Middle frontal gyrus (tissue), 1 donor: ENCODE measurements around the gene P2RY1.
"Not testable (repeated sequence)": the region's sequence is repeated elsewhere in the genome, so short reads cannot be mapped to it uniquely, and the experiment has no call there.

Source experiments
- DNase-seq: peaks from one replicate; pipeline ENCODE4 v3.0.0-alpha.2; 2015; ENCODE audit warnings: low spot score; ENCODE audit errors: extremely low spot score

The P2RY1 gene

GRCh38 chr3:152836269-152836668, 1.3 kb downstream of the P2RY1 start:
- no peak for DNase-seq

GRCh38 chr3:152839511-152839910, 4.6 kb downstream of the P2RY1 start:
- no peak for DNase-seq

- no peak for DNase-seq
Measured at GRCh38 chr3:152841131-152841530, 6.2 kb downstream of the P2RY1 start.

- DNase-seq = no peak
Measured at GRCh38 chr3:152842413-152842812, 7.5 kb downstream of the P2RY1 start.

- no peak for DNase-seq
Measured at GRCh38 chr3:152843955-152844354, 9.0 kb downstream of the P2RY1 start.

- not testable (repeated sequence) for DNase-seq
Measured at GRCh38 chr3:152846572-152847202, 11.8 kb downstream of the P2RY1 start.

GRCh38 chr3:152847599-152847998, 12.7 kb downstream of the P2RY1 start:
- DNase-seq = not testable (repeated sequence)

- DNase-seq = no peak
Measured at GRCh38 chr3:152849996-152850578, 15.2 kb downstream of the P2RY1 start.

GRCh38 chr3:152853196-152853595, 18.3 kb downstream of the P2RY1 start:
- DNase-seq = no peak

- no peak for DNase-seq
Measured at GRCh38 chr3:152857082-152857481, 22.2 kb downstream of the P2RY1 start.

GRCh38 chr3:152858170-152858800, 23.4 kb downstream of the P2RY1 start:
- no peak for DNase-seq

GRCh38 chr3:152860736-152861135, 25.8 kb downstream of the P2RY1 start:
- no peak for DNase-seq

GRCh38 chr3:152865668-152866245, 30.8 kb downstream of the P2RY1 start:
- no peak for DNase-seq

- no peak for DNase-seq
Measured at GRCh38 chr3:152870027-152870426, 35.1 kb downstream of the P2RY1 start.

GRCh38 chr3:152873314-152873713, 38.4 kb downstream of the P2RY1 start:
- not testable (repeated sequence) for DNase-seq

- no peak for DNase-seq
Measured at GRCh38 chr3:152874896-152875749, 40.2 kb downstream of the P2RY1 start.

GRCh38 chr3:152879130-152879789, 44.3 kb downstream of the P2RY1 start:
- DNase-seq = no peak

GRCh38 chr3:152879790-152880174, 44.9 kb downstream of the P2RY1 start:
- DNase-seq = no peak

- no peak for DNase-seq
Measured at GRCh38 chr3:152885076-152885475, 50.1 kb downstream of the P2RY1 start.
